A549 treated with dexamethasone at 1 μM for 4 hours (cell line): ENCODE data around the gene POSTN. TPM values are rescaled to one million over a fixed set of nuclear protein-coding genes. Genes with fewer than 3 reads are reported as not detected.

Source experiments
- total RNA-seq: library from RNA; stranded (reverse); fragments of 200-300 nt; extraction: Qiagen RNA extraction; gene quantifications from 5 replicates; pipeline ENCODE4 v1.2.3, GENCODE V29; 2022

Gene POSTN
- 0.02 to 0.09 TPM (median 0.06 TPM) in 5 replicates for total RNA-seq

DNA sequence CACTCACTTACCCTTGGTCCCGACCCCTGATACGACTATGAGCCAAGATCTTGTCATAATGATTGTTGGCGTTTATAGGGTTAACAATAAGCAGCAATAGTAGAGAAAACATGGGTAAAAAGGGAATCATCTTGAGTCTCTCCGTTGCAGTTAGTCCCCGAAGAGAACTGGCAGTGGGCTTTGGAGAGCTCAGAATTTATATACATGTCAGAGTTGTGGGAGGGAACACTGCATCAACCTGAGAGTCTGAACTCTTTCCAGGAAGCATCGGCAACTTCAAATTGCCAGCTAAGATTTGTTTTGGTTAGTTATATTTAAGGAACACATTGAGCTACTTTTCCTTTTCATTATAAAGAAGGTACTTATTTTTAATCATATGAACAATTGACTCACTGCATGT is at the start of gene POSTN:
TSS of gene POSTN (minus strand) at position 172 of the 400 bp plus-strand sequence. CDS start at position 130, 42 bp downstream.

